ENCODE data around the gene ADCYAP1R1. TPM values are rescaled to one million over a fixed set of nuclear protein-coding genes. Genes with fewer than 3 reads are reported as not detected.

The ADCYAP1R1 gene
- total RNA-seq, 1 experiment from 2014 or later: not detected

- no peaks in the 10 kb centered on the region for H3K9me3 Mint-ChIP-seq (ENCODE audit: unreplicated experiment)
- DNase-seq (ENCODE audit: unreplicated experiment): no peak
- H3K4me1 Mint-ChIP-seq (ENCODE audit: insufficient read depth, unreplicated experiment): no peaks in the 10 kb centered on the region
- intact Hi-C loops (cut with micrococcal nuclease): no loop called here
- H3K36me3 Mint-ChIP-seq (ENCODE audit: insufficient read depth, unreplicated experiment): no peaks in the 10 kb centered on the region
- no peak overlapping the region for H3K4me3 Mint-ChIP-seq (ENCODE audit: unreplicated experiment)
- TF ChIP-seq, protein P1, sequence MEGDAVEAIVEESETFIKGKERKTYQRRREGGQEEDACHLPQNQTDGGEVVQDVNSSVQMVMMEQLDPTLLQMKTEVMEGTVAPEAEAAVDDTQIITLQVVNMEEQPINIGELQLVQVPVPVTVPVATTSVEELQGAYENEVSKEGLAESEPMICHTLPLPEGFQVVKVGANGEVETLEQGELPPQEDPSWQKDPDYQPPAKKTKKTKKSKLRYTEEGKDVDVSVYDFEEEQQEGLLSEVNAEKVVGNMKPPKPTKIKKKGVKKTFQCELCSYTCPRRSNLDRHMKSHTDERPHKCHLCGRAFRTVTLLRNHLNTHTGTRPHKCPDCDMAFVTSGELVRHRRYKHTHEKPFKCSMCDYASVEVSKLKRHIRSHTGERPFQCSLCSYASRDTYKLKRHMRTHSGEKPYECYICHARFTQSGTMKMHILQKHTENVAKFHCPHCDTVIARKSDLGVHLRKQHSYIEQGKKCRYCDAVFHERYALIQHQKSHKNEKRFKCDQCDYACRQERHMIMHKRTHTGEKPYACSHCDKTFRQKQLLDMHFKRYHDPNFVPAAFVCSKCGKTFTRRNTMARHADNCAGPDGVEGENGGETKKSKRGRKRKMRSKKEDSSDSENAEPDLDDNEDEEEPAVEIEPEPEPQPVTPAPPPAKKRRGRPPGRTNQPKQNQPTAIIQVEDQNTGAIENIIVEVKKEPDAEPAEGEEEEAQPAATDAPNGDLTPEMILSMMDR (IDR thresholded peaks at IDR 0.05; ENCODE audit: unreplicated experiment): no peak
- ChIA-PET POLR2A (no interaction called here), CTCF (interaction anchor here (0.6 kb wide), 1 partner anchor 1327 kb away, joined by 4 read pairs; no protein-coding TSS in a partner anchor)
- no peak overlapping the region for H3K27ac Mint-ChIP-seq (ENCODE audit: low read depth, unreplicated experiment)
- peaks cover 11% of the 10 kb centered on the region for H3K27me3 Mint-ChIP-seq (ENCODE audit: insufficient read depth, unreplicated experiment)
- no TSS peak for BruUV-seq (replicated peaks)
Observed at GRCh38 chr7:31028006-31028405, 24.1 kb upstream of the ADCYAP1R1 start.

DNA sequence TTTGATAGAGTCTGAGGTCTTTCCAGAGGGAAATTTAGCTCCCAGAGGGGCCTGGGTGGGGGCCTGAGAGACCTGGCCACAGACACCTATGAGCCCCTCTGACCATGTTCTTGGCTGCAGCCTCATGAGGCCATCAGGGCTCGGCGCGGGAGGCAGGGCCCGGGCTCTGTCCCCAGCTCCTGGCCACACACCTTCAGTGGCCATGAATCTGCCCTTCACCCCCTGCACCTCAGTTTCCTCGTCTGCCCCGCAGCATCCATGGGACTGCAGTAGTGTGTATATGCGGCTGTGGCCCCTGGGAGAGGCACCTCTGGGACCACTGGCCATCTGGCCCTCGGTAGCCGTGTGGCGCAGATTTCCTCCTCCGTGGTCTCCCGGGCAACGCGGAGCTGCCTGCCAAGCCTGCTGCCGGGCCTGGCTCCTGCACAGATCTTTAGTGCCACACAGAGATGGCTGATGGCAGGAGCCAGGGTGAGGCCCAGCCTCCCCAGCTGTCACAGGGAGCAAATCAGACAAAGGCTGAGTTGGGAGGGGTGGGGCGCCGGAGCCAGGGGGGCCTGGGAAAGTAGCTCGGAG lies 23.6 kb upstream of the ADCYAP1R1 start:
- CTCF ChIA-PET: interaction anchor here (0.6 to 1.5 kb wide), 2 partner anchors 90 to 1177 kb away, joined by 3 read pairs; no protein-coding TSS in a partner anchor
- H3K4me3 Mint-ChIP-seq (ENCODE audit: unreplicated experiment): no peak overlapping the region

GRCh38 chr7:31029251-31030042 lies 22.7 kb upstream of the ADCYAP1R1 start:
- no TSS peak for BruUV-seq (replicated peaks)

More for the DNA sequence above, 23.6 kb upstream of the ADCYAP1R1 start:
- TF ChIP-seq, protein P1 (IDR thresholded peaks at IDR 0.05; ENCODE audit: unreplicated experiment): no peak
- POLR2A ChIA-PET: no interaction called here
- Mint-ChIP-seq H3K9me3 (ENCODE audit: unreplicated experiment) (no peaks in the 10 kb centered on the region), H3K27me3 (ENCODE audit: insufficient read depth, unreplicated experiment) (peaks cover 16% of the 10 kb centered on the region), H3K36me3 (ENCODE audit: insufficient read depth, unreplicated experiment) (no peaks in the 10 kb centered on the region), H3K4me1 (ENCODE audit: insufficient read depth, unreplicated experiment) (no peaks in the 10 kb centered on the region), H3K27ac (ENCODE audit: low read depth, unreplicated experiment) (no peak overlapping the region)
- no peak for DNase-seq (ENCODE audit: unreplicated experiment)
- no TSS peak for BruUV-seq (replicated peaks)
- intact Hi-C loops (cut with micrococcal nuclease): no loop called here

More at GRCh38 chr7:31029251-31030042, 22.7 kb upstream of the ADCYAP1R1 start:
- ChIA-PET POLR2A (no interaction called here), CTCF (interaction anchor here (0.6 to 1.5 kb wide), 5 partner anchors 9 to 1176 kb away, joined by 3 to 4 read pairs (median 3); no protein-coding TSS in a partner anchor)
- no peak overlapping the region for H3K4me3 Mint-ChIP-seq (ENCODE audit: unreplicated experiment)
- H3K27ac Mint-ChIP-seq (ENCODE audit: low read depth, unreplicated experiment): no peak overlapping the region
- H3K36me3 Mint-ChIP-seq (ENCODE audit: insufficient read depth, unreplicated experiment): no peaks in the 10 kb centered on the region
- no peaks in the 10 kb centered on the region for H3K9me3 Mint-ChIP-seq (ENCODE audit: unreplicated experiment)
- H3K4me1 Mint-ChIP-seq (ENCODE audit: insufficient read depth, unreplicated experiment): no peaks in the 10 kb centered on the region
- DNase-seq (ENCODE audit: unreplicated experiment): no peak
- intact Hi-C loops (cut with micrococcal nuclease): no loop called here
- TF ChIP-seq, protein P1 (IDR thresholded peaks at IDR 0.05; ENCODE audit: unreplicated experiment): no peak
- peaks cover 17% of the 10 kb centered on the region for H3K27me3 Mint-ChIP-seq (ENCODE audit: insufficient read depth, unreplicated experiment)
